ENCODE data around the gene VWA5B1. TPM values are rescaled to one million over a fixed set of nuclear protein-coding genes. Genes with fewer than 3 reads are reported as not detected.

The VWA5B1 gene
- total and polyA plus RNA-seq, 10 donors = 0.28 TPM; not detected in 9

- peaks cover 0 to 71% (median 6%) of the 10 kb centered on the region in 7 donors for H3K27me3 ChIP-seq (replicated peaks in 1 of 7)
- H3K9me3 ChIP-seq = no peaks in the 10 kb centered on the region
- no peak overlapping the region for H3K27ac ChIP-seq
- peak; percentile 56 for DNase-seq
- intact Hi-C loops (cut with DNase I; ENCODE audit: low total_unique reads) = no loop called here
- 83 to 93% (median 89%) methylated on average over 8 of the region's 8 CpGs for WGBS, 5 donors
- TF ChIP-seq POLR2A (IDR thresholded peaks at IDR 0.05) (no peak), CTCF (IDR thresholded peaks at IDR 0.05 in 8 of 11, conservative IDR thresholded peaks at IDR 0.05 in 3 of 11) (no peak), POLR2AphosphoS5 (IDR thresholded peaks at IDR 0.05) (no peak)
- peaks cover 0 to 24% (median 15%) of the 10 kb centered on the region in 6 donors for H3K4me1 ChIP-seq
- no peaks in the 10 kb centered on the region for H3K36me3 ChIP-seq
- H3K4me3 ChIP-seq = no peak overlapping the region
Observed at GRCh38 chr1:20357796-20358195, 67.1 kb downstream of the VWA5B1 start.

- Histone ChIP-seq H3K4me3 (peak overlapping the region in 1 of 8 donors; percentile 31), H3K9me3 (no peaks in the 10 kb centered on the region), H3K4me1 (peaks cover 0 to 21% (median 15%) of the 10 kb centered on the region in 6 donors), H3K36me3 (no peaks in the 10 kb centered on the region), H3K27ac (no peak overlapping the region), H3K27me3 (replicated peaks in 1 of 7) (peaks cover 0 to 77% (median 9%) of the 10 kb centered on the region in 7 donors)
- peak; percentile 81 for DNase-seq
- no peak for TF ChIP-seq POLR2AphosphoS5 (IDR thresholded peaks at IDR 0.05)
- TF ChIP-seq CTCF (IDR thresholded peaks at IDR 0.05 in 8 of 11, conservative IDR thresholded peaks at IDR 0.05 in 3 of 11) = no peak
- TF ChIP-seq POLR2A (IDR thresholded peaks at IDR 0.05) = no peak
- WGBS, 5 donors = 34 to 54% (median 49%) methylated on average over 12 of the region's 12 CpGs
- intact Hi-C loops (cut with DNase I; ENCODE audit: low total_unique reads) = no loop called here
Observed at GRCh38 chr1:20358761-20359263, 68.1 kb downstream of the VWA5B1 start.

GRCh38 chr1:20359451-20360330 lies 69.0 kb downstream of the VWA5B1 start:
- Histone ChIP-seq H3K4me3 (no peak overlapping the region), H3K27me3 (replicated peaks in 1 of 7) (peaks cover 0 to 85% (median 16%) of the 10 kb centered on the region in 7 donors), H3K36me3 (no peaks in the 10 kb centered on the region), H3K27ac (no peak overlapping the region), H3K9me3 (no peaks in the 10 kb centered on the region), H3K4me1 (peaks cover 0 to 19% (median 12%) of the 10 kb centered on the region in 6 donors)
- TF ChIP-seq POLR2A (IDR thresholded peaks at IDR 0.05) (no peak), CTCF (IDR thresholded peaks at IDR 0.05 in 8 of 11, conservative IDR thresholded peaks at IDR 0.05 in 3 of 11) (no peak), POLR2AphosphoS5 (IDR thresholded peaks at IDR 0.05) (no peak)
- no peak for DNase-seq
- 57 to 61% (median 60%) methylated on average over 15 of the region's 15 CpGs for WGBS, 5 donors
- intact Hi-C loops (cut with DNase I; ENCODE audit: low total_unique reads) = no loop called here

GRCh38 chr1:20361401-20361800 lies 70.7 kb downstream of the VWA5B1 start:
- TF ChIP-seq POLR2A (IDR thresholded peaks at IDR 0.05) = no peak
- TF ChIP-seq CTCF (IDR thresholded peaks at IDR 0.05 in 8 of 11, conservative IDR thresholded peaks at IDR 0.05 in 3 of 11) = no peak
- TF ChIP-seq POLR2AphosphoS5 (IDR thresholded peaks at IDR 0.05) = no peak
- H3K27ac ChIP-seq = no peak overlapping the region
- WGBS, 5 donors = 80 to 92% (median 84%) methylated on average over 6 to 7 of the region's 7 CpGs
- no peak for DNase-seq
- H3K4me1 ChIP-seq = peaks cover 0 to 26% (median 15%) of the 10 kb centered on the region in 6 donors
- intact Hi-C loops (cut with DNase I; ENCODE audit: low total_unique reads) = no loop called here
- H3K27me3 ChIP-seq (replicated peaks in 1 of 7) = peaks cover 0 to 95% (median 33%) of the 10 kb centered on the region in 7 donors
- H3K36me3 ChIP-seq = no peaks in the 10 kb centered on the region
- H3K4me3 ChIP-seq = no peak overlapping the region
- no peaks in the 10 kb centered on the region for H3K9me3 ChIP-seq

All from spleen (tissue), 11 donors.